NCI-H345 treated with DMSO at 0.1 percent for 48 hours (cell line): Measurements from ENCODE around the gene CFAP91.

Experiments
- DNase-seq: peaks from one replicate; lab custom pipeline; 2025; ENCODE audit not compliant: unreplicated experiment; lab: John Stamatoyannopoulos, UW

The CFAP91 gene

GRCh38 chr3:119738741-119739140 lies 35.9 kb downstream of the CFAP91 start:
- DNase-seq, result no peak

DNA sequence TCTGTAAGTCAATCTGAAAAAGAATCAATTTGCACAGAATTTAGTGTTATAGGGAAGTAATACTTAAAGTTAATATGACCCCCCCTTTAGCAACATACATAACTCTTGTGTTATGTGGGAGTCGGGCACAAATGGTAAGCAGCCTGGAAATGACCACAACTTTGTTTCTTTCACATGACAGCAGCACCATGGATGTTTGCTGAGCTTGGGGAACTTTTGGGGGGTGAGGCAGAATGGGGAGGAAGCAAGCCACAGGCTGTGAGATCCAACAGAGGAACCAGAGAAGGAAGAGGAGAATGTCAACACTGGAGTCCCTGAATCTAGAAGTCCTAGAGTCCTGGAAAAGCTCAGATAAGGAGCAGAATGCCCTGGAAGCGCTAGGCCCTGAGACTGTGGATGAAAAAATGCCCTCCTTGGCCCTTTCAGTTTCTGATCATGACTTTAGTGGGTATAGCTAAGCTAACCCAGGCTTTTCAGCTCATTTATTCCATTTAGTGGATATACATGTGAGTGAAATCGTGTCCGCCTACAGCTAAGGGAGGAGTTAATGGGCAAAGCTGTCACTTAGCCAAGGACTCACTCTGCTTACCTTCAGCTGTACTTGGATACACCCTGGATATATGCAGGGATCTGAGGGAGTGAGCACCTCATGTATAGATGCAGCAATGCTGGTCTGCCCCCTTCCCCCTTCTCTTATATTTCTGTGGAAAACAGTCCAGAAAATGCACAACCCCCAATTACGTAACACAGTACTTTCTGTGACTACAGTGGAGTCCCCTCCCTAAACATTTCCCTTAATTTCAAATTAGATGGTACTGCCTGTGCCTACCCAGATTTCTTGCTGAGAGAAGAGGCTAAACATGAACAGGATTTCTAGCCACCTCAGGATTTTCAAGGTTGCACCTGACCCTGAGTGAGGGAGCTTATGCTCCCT lies 39.1 kb downstream of the CFAP91 start:
- DNase-seq, result no peak

GRCh38 chr3:119743921-119744320 lies 41.1 kb downstream of the CFAP91 start:
- no peak for DNase-seq

DNA sequence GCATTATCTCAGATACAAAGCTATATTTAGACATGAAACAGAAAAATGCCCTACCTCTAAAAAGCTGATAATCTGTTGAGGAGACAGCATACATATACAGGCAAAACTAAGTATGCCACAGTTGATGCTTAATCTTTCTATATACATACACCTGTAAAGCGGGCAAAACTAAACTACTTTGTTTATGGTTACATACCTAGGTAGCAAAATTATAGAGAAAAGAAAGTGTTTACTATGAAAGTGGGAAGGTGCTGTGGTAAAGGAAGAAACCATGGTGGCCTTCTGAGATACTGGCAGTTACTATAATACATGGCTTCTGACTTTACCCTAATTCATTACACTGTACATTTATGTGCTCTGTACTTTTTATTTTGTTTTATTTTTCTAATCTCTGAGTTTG lies 43.1 kb downstream of the CFAP91 start:
- no peak for DNase-seq

DNA sequence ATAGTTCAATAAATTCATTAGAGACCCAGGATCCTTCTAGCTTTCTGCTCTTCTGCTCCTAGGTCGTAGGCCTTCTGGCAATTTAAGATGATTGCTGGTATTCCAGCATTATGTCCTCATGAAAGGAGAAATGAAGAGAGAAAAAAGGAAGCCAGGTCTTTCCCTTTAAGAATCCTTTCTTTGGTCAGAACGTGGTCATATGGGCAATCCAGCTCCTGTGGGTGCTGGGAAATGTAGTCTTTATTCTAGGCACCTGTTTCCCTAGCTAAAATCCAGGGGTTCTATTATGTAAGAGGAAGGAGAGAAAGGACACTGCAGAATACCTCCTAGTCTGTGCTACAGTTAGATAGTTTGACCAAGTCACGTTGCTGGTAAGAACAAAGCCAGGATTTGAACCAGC lies 43.6 kb downstream of the CFAP91 start:
- no peak for DNase-seq

DNA sequence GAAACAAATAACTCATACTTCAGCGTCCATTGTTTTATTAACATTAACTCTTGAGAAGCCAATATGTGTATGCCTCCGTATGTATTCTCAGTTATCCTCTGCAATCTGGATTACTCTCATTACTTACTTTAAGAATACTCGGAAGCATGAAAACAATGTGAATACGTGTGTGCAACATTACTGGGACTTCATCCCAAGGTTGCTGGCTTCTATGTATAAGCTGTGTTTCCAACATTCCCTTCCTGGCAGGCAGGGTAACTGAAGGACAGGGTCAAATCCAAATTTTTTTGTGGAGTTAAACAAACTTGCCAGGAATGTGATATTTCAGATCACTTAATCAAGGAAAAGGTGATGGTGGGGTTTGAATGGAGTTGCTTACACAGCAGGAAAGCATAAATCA lies 44.5 kb downstream of the CFAP91 start:
- DNase-seq, result no peak

- no peak for DNase-seq
Measured at GRCh38 chr3:119748991-119749390, 46.2 kb downstream of the CFAP91 start.

DNA sequence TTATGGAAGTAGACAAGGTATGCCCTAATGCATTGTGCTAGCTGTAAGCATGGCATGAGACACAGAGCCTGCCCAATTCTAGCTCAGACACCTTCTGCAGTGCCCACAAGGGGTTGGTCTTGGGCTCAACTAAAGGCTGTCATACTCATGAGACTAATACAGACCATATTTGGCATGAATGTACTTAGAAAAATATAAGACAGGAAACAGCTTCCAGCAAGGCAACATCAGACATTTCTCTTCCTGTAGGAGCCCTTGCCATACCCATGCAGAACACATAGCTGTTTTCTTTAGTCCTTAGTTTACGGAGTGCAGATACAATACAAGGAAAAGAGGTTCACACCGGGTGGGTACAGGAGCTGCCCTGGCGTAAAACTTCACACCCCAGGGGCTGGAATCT lies 48.6 kb downstream of the CFAP91 start:
- DNase-seq, result no peak
